HG03135 (cell line): Measurements from ENCODE around the gene HRH3.

ENCODE experiments used
- ATAC-seq: cut with Tn5 transposase; IDR thresholded peaks from one replicate; pipeline ENCODE4 v1.9.1; 2021; ENCODE audit warnings: mild to moderate bottlenecking, moderate library complexity; ENCODE audit not compliant: unreplicated experiment

Gene HRH3

DNA sequence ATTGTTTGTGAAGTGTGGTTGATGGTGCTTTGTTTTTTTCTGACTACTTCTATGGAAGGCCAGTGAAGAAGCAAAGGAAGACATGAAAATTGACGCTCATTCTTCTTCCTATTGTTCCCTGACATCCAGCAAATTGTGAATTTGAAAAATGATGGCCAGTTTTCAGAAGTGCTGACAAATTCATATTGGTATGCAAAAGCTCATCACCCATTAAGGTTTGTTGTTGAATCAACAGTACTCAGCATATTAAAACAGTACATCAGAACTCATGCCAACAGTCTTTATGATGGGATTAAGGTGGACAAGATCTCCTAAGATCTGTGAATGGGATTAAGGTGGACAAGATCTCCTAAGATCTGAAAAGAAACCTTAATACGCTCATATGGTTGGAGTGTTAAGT lies 38.3 kb downstream of the HRH3 start:
- no peak for ATAC-seq

DNA sequence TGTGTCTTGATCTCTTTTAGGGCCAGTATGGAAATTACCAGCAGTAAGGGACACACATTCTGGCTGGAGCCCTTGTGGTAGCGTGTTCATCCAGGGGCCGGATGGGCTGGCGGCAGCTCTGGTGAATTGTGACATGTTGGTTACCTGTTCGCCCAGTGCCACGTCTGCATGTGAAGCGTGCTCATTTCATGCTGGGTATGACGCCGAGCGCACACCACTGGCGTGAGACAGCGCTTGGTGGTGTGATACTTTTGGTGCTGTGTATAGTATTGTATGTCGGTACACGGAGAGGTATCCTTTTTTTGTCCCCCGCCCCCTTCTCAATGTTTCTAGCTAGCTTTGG lies 40.9 kb downstream of the HRH3 start:
- ATAC-seq, result no peak

DNA sequence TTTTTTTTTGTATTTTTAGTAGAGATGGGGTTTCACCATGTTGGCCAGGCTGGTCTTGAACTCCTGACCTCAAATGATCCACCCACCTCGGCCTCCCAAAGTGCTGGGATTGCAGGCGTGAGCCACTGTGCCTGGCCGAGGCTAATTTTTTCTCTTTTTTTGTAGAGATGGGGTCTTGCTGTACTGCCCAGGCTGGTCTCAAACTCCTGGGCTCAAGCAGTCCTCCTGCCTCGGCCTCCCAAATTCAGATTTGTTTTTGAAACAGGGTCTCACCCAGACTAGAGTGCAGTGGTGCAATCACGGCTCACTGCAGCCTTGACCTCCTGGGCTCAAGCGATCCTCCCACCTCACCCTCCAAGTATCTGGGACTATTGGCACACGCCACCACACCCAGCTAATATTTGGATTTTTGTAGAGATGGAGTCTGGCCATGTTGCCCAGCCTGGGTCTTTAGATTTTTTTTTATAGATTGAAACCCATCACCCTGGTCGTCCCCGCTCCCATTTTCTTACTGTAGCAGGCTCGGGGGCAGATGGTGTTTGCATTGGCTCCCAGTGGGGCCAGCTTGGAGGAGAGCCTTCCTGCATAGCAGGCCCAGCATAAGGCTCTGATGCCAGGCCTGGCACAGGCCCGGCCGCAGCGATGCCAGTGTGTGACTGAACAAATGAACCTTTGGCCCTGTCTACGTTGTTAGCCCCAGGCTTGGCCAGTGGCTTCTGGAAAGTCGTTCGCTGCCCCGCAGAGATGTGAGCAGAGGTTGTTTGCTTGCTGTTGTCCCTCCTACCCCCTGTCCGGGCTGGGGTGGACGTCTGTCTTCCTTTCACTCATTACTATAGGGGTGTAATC lies 41.5 kb downstream of the HRH3 start:
- no peak for ATAC-seq

DNA sequence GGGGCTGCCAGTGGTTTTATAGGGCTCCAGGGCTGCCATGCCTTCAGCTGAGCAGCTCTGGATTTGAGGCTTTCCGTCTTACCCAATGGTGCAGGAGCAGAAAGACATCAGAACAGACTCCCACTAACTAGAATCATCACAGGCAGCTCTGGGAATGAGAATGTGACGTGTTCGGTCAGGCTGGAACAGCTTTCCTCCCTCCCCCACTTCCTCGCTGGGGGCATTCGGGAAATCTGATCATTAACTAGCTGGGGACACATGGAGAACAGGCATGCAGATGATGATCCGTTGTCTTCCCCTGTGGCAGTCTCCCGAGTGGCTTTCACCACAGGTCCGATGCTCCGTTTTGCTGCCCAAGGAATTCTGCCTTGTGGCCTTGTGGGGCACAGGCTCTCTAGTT lies 42.8 kb downstream of the HRH3 start:
- no peak for ATAC-seq

DNA sequence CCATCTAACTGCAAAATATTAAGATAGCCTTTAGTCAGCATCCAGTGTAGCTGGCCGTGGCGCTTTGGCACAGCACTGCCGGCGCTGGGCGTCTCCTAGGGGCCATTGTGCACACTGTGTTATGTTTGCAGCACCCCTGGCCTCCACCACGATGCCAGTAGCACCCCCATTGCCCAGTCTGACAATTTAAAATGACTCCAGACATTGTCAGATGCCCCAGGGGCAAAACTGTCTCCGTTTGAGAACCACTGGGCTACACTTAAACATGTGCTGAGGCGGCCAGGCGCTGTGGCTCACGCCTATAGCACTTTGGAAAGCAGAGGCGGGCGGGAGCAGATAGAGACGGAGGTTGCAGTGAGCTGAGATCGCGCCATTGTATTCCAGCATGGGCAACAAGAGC lies 43.2 kb downstream of the HRH3 start:
- no peak for ATAC-seq

DNA sequence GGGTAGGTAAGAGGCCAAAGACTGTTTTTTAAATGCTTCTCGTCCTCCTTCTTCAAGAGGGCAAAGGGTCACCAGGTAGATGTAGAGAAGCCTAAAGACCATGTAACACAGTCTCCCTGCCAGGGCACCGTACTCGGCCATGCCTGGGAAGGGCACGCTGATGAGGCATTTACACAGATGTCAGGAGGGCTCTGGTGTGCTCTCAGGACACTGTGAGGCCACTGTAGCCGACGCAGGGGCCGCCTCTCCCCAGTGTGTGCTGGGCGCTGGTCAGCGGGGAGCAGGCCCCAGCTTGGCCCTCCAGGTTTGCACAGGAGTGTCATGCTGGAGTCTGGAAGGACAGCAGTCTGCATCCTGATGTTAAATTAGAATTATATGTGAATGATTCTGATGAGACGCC lies 44.4 kb downstream of the HRH3 start:
- ATAC-seq, result no peak

DNA sequence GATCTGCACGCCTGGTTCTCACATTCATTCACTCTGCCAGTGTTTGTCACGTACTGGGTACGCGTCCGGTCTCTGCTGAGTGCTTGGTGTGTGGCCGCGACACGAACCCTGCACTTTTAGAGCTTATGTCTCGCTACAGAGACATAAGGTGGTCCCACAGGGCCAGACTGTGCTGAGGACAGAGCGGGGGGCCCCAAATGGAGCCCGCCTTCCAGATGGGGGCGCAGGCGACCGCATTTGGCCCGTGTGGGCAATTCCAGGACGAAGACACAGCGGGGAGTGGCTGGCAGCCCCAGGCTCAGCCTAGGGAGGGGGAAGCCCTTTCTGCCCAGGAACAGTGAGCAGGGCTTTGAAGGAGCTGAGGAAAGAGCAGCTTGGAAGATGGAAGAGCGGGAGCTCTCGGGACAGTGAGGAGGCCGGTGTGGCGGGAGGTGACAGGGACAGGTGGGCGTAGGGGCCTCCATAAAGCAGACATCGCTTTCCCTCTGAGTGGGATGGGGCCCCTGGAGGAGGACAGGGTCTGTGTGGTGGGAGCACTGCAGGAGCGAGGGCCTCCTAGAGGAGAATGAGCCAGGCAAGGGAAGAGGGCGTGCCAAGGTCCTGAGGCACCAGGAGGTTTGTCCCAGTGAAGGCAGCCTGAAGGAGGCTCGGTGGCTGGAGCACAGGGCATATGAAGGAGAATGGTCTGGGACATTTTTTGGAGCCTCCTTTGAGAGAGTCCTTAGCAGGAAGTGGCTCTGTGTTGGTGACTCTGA lies 45.0 kb downstream of the HRH3 start:
- ATAC-seq, result no peak

DNA sequence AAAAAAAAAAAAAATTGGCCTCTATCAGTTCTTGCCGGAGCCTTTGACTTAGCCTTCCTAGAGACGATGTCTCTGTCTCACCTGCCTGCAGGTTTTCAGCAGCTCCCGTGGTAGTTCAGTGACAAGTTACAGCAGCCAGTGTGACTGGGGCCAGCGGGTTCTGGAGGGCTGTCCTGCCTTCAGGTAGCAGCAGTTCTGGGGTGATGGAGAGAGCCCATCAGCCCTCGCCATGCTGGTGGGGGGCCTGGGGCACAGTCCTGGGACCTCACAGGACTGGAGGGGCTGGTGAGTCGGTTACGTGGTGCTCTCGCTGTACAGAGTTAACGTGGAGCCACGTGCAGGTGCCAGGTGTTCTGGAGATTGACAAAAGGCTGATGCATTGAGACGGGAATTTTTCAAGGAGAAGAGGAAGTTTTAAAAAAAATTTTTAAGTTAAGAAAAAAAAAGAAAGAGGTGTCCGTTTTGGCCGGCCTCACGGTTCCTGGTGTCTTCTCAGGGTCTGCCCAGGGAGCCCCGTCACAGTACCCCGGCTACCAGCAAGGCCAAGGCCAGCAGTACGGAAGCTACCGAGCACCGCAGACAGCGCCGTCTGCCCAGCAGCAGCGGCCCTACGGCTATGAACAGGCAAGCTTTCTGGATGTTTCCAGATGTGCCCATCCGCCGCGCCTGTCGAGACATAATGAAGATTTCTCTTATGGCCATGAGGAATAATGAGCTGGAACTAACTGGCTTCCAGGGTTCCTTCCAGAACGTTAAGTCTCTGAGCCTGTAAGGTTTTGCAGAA lies 45.9 kb downstream of the HRH3 start:
- ATAC-seq, result no peak

DNA sequence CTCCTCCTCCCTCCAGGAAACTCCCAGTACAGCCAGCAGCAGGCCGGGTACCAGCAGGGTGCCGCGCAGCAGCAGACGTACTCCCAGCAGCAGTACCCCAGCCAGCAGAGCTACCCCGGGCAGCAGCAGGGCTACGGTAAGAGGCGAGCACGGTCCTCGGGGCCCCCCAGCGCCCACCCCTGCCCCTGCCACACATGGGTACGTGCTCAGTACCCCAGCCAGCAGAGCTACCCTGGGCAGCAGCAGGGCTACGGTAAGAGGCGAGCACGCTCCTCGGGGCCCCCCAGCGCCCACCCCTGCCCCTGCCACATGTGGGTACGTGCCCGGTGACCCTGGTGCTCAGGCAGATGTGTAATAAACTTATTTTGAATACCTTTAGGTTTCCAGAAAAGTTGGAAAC lies 47.4 kb downstream of the HRH3 start:
- ATAC-seq, result no peak

DNA sequence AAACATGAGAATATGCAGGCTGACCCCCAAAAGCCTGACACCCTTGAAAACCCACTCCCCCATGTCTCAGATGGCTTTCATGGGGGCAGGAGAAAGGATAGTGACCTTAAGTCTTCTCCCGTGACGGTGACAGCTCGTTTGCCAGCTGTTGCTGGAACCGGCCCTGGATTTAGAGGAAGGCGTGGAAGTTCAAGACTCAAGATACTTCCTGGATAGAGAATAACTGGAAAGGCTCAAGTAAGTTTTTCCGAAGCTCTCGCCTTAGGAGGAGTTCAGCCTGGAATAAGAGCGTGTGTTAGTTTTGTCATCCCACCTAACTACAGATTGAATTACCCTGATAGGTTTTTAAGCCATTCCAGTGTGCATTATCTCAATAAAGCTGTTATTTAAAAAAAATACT lies 48.8 kb downstream of the HRH3 start:
- no peak for ATAC-seq

DNA sequence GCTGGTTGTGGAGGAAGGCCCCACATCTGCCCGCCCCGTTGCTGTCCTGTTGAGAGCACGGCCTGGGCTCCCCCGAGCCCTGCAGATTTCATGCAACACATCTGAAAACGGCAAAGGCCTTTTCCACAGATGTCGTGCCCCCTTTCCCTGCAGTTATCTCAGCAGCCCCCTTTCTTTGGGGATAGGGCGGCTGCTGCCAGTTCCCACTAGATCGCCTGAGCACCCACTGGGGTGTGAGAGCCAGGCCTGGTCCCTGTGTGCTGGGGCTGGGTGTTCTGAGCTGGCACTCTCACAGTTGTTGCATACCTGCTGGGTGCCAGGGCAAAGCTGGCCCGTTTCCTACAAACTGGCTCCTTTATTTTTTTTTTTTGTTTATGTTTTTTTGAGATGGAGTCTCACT lies 49.5 kb downstream of the HRH3 start:
- ATAC-seq, result no peak

DNA sequence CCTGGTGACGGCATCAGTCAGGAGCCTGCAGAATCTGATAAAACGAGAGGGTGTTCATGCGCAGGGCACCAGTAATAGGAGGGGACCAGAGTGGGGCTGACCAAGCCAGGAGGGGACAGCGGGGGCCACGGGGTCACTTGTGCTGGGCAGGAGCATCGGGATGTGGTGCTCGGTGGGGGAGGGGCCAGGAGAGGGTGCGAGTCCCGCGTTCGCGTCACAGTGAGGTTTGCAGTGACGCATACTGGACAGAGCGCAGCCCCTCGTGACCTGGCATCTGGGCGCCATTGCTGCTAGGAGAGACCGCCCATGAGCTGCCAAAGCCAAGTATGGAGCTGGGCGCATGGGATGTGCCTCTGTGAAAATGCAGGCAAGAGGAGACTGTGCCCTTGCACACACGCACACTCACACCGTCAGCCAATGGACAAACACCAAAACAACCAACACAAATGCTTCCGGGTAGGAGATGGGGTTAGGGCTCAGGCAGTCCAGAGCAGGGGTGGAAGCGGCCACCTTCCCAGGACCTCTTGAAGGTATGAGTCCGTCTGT lies 51.1 kb downstream of the HRH3 start:
- ATAC-seq, result no peak

DNA sequence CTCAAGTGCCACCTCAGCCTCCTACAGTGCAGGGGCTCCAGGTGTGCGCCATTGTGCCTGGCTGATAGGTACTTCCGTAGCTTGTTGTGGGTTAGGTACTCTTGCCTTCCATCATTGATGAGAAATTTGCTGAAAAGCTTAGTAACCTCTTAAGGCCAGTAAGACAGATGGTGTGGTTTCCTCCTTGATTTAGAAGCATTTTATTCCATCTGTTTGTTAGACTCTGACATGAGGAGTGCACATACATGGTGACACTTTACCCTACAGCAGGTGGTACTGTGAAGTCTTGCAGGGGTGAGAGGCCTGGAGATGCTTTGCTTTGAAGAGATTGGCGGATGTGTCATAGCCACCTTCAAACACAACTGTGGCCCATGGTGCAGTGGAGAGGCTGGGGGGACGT lies 52.0 kb downstream of the HRH3 start:
- ATAC-seq, result no peak

DNA sequence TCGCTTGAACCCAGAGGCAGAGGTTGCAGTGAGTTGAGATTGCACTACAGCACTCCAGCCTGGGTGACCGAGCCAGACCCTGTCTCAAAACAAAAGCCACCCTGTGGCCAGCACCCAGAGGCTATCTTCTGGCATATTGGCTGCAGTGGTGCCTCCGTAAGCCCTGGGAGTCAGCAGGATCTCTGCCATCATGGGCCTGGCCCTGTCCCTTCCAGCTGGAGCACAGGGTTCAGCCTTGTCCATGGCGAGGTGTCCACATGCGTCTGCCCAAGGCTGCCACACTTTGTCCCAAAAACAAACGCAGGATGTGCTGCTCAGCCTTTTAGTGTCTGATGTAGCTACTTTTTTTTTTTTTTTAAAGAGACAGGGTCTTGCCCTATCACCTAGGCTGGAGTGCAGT lies 52.6 kb downstream of the HRH3 start:
- no peak for ATAC-seq

DNA sequence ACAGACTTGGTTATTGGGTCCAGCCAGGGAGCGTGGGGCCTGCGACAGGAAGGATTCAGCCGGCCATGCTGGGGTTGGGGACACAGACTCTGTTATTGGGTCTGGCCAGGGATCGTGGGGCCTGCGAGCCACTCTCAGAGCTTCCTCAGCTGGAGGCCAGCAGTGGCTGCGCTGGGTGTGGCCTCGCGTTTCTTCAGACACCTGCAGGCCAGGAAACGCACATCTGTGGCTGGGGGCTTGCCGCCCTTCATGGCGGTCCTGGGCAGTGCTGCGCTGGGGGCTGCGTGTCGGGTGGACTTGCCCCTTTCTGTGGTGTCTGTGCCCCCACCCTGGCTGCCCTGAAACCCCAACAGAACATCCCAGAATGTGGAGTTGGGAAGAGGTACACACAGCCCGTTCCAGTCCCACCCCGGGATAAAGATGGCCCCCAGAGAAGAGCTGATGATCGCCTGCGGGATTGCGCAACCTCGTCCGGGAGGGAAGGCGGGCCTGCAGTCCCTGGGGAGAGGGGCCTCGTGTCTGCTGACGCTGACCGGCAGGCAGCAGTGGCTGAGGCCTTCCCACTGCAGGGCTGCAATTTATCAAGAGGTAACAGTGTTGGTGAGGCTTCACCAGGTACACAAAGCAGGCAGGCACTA lies 54.2 kb downstream of the HRH3 start:
- ATAC-seq, result no peak
